PC-9 (cell line): Measurements from ENCODE around the gene SRP14. TPM values are rescaled to one million over a fixed set of nuclear protein-coding genes. Genes with fewer than 3 reads are reported as not detected.

ENCODE experiments used
- BruUV-seq: library from RNA; stranded (reverse); fragments of 400-500 nt; replicated peaks from 2 replicates; lab custom pipeline; 2021; lab: Mats Ljungman, UMichigan
- CTCF ChIA-PET: fragments of 300-600 bp; sonication (Branson Sonifier 250); formaldehyde crosslinking; loops from one replicate; lab custom pipeline; 2022; ENCODE audit warnings: antibody characterized with exemption; lab: Charles Lee
- POLR2A ChIA-PET: fragments of 300-600 bp; sonication (Branson Sonifier 250); formaldehyde crosslinking; loops from one replicate; lab custom pipeline; 2022; ENCODE audit warnings: antibody characterized with exemption; ENCODE audit not compliant: unreplicated experiment; lab: Charles Lee
- DNase-seq, 2 experiments: peaks; one replicate each; pipeline versions ENCODE4 v3.0.0 to v3.0.0-alpha.2; 2015 to 2022; ENCODE audit warnings: mixed read lengths in 1 of 2
- H2AFZ ChIP-seq: fragments of 200-600 bp; sonication (generic); 2 replicates; pipeline ENCODE4 v1.8.1; 2017; ENCODE audit warnings: antibody characterized with exemption
- H3F3A ChIP-seq: fragments of 200-600 bp; sonication (generic); 2 replicates; pipeline ENCODE4 v1.8.1; 2017; ENCODE audit warnings: antibody characterized with exemption, mild to moderate bottlenecking, low read depth; ENCODE audit not compliant: insufficient read depth
- H3K27ac ChIP-seq: fragments of 200-600 bp; sonication (generic); 2 replicates; pipeline ENCODE4 v1.6.1; 2016; ENCODE audit warnings: mixed run types
- H3K27me3 ChIP-seq: fragments of 200-600 bp; sonication (generic); 2 replicates; pipeline ENCODE4 v1.6.1; 2016; ENCODE audit warnings: low read depth, mixed run types; ENCODE audit not compliant: insufficient read depth
- H3K36me3 ChIP-seq: fragments of 200-600 bp; sonication (generic); 2 replicates; pipeline ENCODE4 v1.6.1; 2016; ENCODE audit warnings: low read depth, mixed run types
- H3K4me1 ChIP-seq: fragments of 200-600 bp; sonication (generic); replicated peaks from 2 replicates; pipeline ENCODE4 v1.6.1; 2016; ENCODE audit warnings: mixed run types; ENCODE audit not compliant: insufficient read depth
- H3K4me2 ChIP-seq: fragments of 200-600 bp; sonication (generic); 2 replicates; pipeline ENCODE4 v1.6.1; 2017; ENCODE audit warnings: mixed run types
- H3K4me3 ChIP-seq: fragments of 200-600 bp; sonication (generic); 2 replicates; pipeline ENCODE4 v1.6.1; 2016; ENCODE audit warnings: mixed run types
- H3K79me2 ChIP-seq: fragments of 200-600 bp; sonication (generic); 2 replicates; pipeline ENCODE4 v1.6.1; 2017; ENCODE audit warnings: low read depth, mixed run types
- H3K9me2 ChIP-seq: fragments of 200-600 bp; sonication (generic); 2 replicates; pipeline ENCODE4 v1.8.1; 2017; ENCODE audit warnings: mild to moderate bottlenecking; ENCODE audit not compliant: insufficient read depth
- H3K9me3 ChIP-seq: fragments of 200-600 bp; sonication (generic); 2 replicates; pipeline ENCODE4 v1.8.1; 2016; ENCODE audit warnings: low read depth; ENCODE audit not compliant: insufficient read depth
- H4K20me1 ChIP-seq: fragments of 200-600 bp; sonication (generic); 2 replicates; pipeline ENCODE4 v1.8.1; 2017; ENCODE audit not compliant: insufficient read depth
- EZH2 ChIP-seq: fragments of 200-600 bp; sonication (generic); IDR thresholded peaks from 2 replicates; pipeline ENCODE4 v1.8.0; 2017; ENCODE audit warnings: antibody characterized with exemption, low read depth
- intact Hi-C: fragments of 100-400 bp; cut with micrococcal nuclease; formaldehyde crosslinking; loops from one replicate; pipeline ENCODE4 v1.10.0; 2022; ENCODE audit not compliant: unreplicated experiment
- total RNA-seq: library from RNA; stranded (reverse); gene quantifications from 2 replicates; pipeline ENCODE4 v1.2.3, GENCODE V29; 2021
- TF ChIP-seq, protein P1 (sequence below): fragments of 200-600 bp; sonication (generic); conservative IDR thresholded peaks from 2 replicates; pipeline ENCODE4 v1.6.1; 2017; ENCODE audit warnings: mixed run types, antibody characterized with exemption, mild to moderate bottlenecking, moderate library complexity

SRP14 gene
- total RNA-seq, 1 experiment from 2014 or later: 196 TPM

DNA sequence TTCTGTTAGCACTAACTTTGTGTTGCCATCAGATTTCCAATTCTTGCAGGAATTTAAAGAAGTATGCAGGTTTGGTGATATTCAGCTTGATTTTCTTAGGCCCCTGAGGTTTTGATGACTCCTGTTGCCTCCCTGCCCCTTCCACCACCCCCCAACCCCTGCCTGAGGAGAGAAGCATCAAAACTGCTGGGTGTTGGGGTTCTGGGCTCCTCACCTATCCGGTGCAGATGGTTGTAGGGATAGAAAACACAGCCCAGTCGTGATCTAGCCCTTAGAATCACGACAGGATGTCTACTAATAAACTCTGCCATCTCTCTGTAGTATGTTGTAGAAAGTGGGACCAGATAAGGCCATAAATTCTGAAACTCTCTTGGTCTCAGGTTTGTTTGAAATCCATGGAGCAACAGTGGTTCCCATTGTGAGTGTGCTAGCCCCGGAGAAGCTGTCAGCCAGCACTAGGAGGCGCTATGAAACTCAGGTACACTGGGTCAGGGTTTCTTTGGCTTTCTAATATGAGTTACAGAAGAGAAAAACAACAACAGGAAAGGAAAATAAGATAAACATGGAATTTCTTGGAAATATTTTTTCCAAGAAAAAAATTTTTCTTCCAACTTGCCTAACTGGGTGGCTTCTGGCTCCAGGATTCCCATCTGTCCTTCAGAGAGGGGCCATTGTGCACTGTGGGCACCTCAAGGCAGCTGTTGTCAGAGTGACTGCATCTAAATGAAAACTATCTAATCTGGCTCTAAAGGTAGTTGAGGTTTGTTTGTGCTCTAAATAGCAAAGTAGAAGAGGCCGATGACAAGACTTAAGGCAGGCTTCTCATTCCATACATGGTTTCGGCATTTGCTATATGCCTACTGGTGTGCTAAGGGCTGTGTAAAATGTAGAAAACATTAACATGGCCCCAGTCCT is 8.7 kb downstream of the SRP14 start:
- DNase-seq: no peak
- no peaks in the 10 kb centered on the region for H3K79me2 ChIP-seq
- H3K27ac ChIP-seq: no peak overlapping the region
- H4K20me1 ChIP-seq: no peaks in the 10 kb centered on the region
- TF ChIP-seq, protein P1, sequence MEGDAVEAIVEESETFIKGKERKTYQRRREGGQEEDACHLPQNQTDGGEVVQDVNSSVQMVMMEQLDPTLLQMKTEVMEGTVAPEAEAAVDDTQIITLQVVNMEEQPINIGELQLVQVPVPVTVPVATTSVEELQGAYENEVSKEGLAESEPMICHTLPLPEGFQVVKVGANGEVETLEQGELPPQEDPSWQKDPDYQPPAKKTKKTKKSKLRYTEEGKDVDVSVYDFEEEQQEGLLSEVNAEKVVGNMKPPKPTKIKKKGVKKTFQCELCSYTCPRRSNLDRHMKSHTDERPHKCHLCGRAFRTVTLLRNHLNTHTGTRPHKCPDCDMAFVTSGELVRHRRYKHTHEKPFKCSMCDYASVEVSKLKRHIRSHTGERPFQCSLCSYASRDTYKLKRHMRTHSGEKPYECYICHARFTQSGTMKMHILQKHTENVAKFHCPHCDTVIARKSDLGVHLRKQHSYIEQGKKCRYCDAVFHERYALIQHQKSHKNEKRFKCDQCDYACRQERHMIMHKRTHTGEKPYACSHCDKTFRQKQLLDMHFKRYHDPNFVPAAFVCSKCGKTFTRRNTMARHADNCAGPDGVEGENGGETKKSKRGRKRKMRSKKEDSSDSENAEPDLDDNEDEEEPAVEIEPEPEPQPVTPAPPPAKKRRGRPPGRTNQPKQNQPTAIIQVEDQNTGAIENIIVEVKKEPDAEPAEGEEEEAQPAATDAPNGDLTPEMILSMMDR: peak; percentile 51; the same call in 1 of the 2 replicates
- no peak for TF ChIP-seq EZH2
- POLR2A ChIA-PET: no interaction called here
- no peaks in the 10 kb centered on the region for H3K9me2 ChIP-seq
- no peaks in the 10 kb centered on the region for H3K27me3 ChIP-seq
- CTCF ChIA-PET: interaction anchor here (0.7 kb wide), 1 partner anchor 33 kb away, joined by 4 read pairs; no protein-coding TSS in a partner anchor
- H3K36me3 ChIP-seq: peaks cover 4% of the 10 kb centered on the region; the same call in 1 of the 2 replicates
- BruUV-seq: no TSS peak
- 0 out of 2 replicates have a peak, but pooled peaks cover 11% of the 10 kb centered on the region for H3F3A ChIP-seq
- intact Hi-C loops: no loop called here
- no peaks in the 10 kb centered on the region for H3K4me1 ChIP-seq
- no peak overlapping the region for H2AFZ ChIP-seq
- no peaks in the 10 kb centered on the region for H3K9me3 ChIP-seq
- H3K4me2 ChIP-seq: no peak overlapping the region
- H3K4me3 ChIP-seq: no peak overlapping the region

DNA sequence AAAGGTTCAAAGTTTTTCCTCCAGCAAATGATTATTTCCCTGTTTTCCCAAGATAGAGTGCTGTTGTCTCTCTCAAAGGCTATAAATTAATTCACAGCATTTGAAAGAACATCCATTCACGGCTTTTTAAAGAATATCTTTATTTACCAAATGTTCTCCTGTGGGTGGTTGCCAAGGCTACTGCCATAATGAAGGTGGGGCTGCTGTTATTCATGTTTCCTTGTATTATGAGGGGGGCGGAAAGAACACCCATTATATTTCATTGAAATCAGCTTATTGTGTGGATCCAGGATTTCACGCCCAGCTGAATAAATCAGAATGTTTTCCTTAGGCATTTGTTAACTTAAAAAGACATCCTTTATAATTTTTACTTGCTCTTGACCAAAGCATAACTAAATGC is 10.1 kb downstream of the SRP14 start:
- H3K9me3 ChIP-seq: no peaks in the 10 kb centered on the region
- H2AFZ ChIP-seq: no peak overlapping the region
- peaks cover 4% of the 10 kb centered on the region; the same call in 1 of the 2 replicates for H3K36me3 ChIP-seq
- BruUV-seq: no TSS peak
- TF ChIP-seq, protein P1: no peak
- TF ChIP-seq EZH2: no peak
- H3K4me3 ChIP-seq: no peak overlapping the region
- no peaks in the 10 kb centered on the region for H3K79me2 ChIP-seq
- ChIA-PET CTCF (interaction anchor here (0.6 kb wide), 1 partner anchor 454 kb away, joined by 6 read pairs; no protein-coding TSS in a partner anchor), POLR2A (no interaction called here)
- no peaks in the 10 kb centered on the region for H4K20me1 ChIP-seq
- no peaks in the 10 kb centered on the region for H3K27me3 ChIP-seq
- intact Hi-C loops: no loop called here
- H3K27ac ChIP-seq: no peak overlapping the region
- H3K4me2 ChIP-seq: no peak overlapping the region
- 0 out of 2 replicates have a peak, but pooled peaks cover 11% of the 10 kb centered on the region for H3F3A ChIP-seq
- no peaks in the 10 kb centered on the region for H3K9me2 ChIP-seq
- H3K4me1 ChIP-seq: no peaks in the 10 kb centered on the region
- no peak for DNase-seq

DNA sequence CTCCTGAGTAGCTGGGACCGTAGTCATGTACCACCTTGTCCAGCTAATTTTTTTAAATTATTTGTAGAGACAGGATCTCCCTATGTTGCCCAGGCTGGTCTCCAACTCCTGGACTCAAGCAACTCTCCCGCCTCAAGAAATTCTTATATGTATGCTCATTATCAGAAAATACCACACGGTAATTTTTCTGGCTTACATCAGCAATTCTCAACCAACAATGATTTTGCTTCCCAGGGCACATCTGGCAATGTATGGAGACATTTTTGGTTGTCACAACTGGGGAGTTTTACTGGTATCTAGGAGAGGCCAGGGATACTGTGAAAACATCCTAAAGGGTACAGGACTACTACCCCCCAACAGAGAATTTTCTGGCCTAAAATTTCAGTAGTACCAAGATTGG is 10.8 kb downstream of the SRP14 start:
- POLR2A ChIA-PET: interaction anchor here (0.5 kb wide), 1 partner anchor 1969 kb away, joined by 11 read pairs; no protein-coding TSS in a partner anchor
- H3K9me2 ChIP-seq: no peaks in the 10 kb centered on the region
- no peaks in the 10 kb centered on the region for H3K27me3 ChIP-seq
- no peaks in the 10 kb centered on the region for H3K79me2 ChIP-seq
- H3F3A ChIP-seq: 0 out of 2 replicates have a peak, but pooled peaks cover 11% of the 10 kb centered on the region
- no peak overlapping the region for H3K4me2 ChIP-seq
- no TSS peak for BruUV-seq
- CTCF ChIA-PET: no interaction called here
- TF ChIP-seq, protein P1: no peak
- TF ChIP-seq EZH2: no peak
- H3K4me3 ChIP-seq: no peak overlapping the region
- no peak overlapping the region for H2AFZ ChIP-seq
- no peaks in the 10 kb centered on the region for H3K4me1 ChIP-seq
- H3K9me3 ChIP-seq: no peaks in the 10 kb centered on the region
- intact Hi-C loops: no loop called here
- H4K20me1 ChIP-seq: no peaks in the 10 kb centered on the region
- H3K27ac ChIP-seq: no peak overlapping the region
- peaks cover 4% of the 10 kb centered on the region; the same call in 1 of the 2 replicates for H3K36me3 ChIP-seq
- DNase-seq: no peak
